Epithelial cell of prostate (primary cell): Measurements from ENCODE around the gene GXYLT1.
"Not testable (repeated sequence)": the region's sequence is repeated elsewhere in the genome, so short reads cannot be mapped to it uniquely, and the experiment has no call there.

ENCODE experiments used
- DNase-seq: peaks from one replicate; pipeline ENCODE4 v3.0.0-alpha.2; 2011; ENCODE audit warnings: low read depth, low spot score
- H3K27ac ChIP-seq: fragments of 450-650 bp; 2 replicates; pipeline ENCODE4 v1.5.1; 2017; ENCODE audit warnings: mild to moderate bottlenecking

Gene GXYLT1, protein sequence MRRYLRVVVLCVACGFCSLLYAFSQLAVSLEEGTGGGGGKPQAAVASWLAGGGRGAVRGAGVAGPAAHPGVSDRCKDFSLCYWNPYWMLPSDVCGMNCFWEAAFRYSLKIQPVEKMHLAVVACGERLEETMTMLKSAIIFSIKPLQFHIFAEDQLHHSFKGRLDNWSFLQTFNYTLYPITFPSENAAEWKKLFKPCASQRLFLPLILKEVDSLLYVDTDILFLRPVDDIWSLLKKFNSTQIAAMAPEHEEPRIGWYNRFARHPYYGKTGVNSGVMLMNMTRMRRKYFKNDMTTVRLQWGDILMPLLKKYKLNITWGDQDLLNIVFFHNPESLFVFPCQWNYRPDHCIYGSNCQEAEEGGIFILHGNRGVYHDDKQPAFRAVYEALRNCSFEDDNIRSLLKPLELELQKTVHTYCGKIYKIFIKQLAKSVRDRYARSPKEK

GRCh38 chr12:42144408-42145196, at the start of gene GXYLT1:
TSS of gene GXYLT1 (minus strand) at chr12:42144874. CDS start at chr12:42144646, 228 bp downstream.
- DNase-seq, result peak; percentile 69
- H3K27ac ChIP-seq, result peak within 1 kb of the TSS; percentile 82

- no peak overlapping the region for H3K27ac ChIP-seq
- no peak for DNase-seq
These were observed 48.0 kb upstream of the GXYLT1 start for GRCh38 chr12:42192686-42193085.

DNA sequence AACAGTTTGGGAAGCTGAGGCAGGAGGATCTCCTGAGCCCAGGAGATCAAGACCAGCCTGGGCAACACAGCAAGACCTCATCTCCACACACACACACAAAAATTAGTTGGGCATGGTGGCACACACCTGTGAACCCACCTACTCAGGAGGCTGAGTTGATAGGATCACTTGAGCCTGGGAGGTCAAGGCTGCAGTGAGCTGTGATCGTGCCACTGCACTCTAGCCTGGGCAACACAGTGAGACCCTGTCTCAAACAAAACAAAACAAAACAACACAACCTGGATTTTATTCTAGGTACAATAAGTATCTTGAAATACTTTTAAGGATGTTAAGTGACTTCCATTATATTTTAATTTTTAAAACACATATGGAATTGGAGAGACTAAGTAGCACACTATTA, 47.6 kb upstream of the GXYLT1 start:
- no peak overlapping the region for H3K27ac ChIP-seq
- no peak for DNase-seq

GRCh38 chr12:42190376-42190775, 45.7 kb upstream of the GXYLT1 start:
- no peak overlapping the region for H3K27ac ChIP-seq
- DNase-seq, result no peak

DNA sequence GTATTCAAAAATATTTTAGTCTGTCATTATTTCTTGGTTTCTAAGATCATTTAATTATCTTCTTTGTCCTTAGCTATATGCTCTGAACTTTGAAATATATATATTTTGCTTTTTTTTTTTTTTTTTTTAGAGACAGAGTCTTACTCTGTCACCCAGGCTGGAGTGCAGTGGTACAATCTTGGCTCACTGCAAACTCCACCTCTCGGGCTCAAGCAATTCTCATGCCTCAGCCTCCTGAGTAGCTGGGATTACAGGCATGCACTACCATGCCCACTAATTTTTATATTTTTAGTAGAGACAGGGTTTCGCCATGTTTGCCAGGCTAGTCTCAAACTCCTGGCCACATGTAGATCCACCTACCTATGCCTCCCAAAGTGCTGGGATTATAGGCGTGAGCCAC, 43.6 kb upstream of the GXYLT1 start:
- not testable (repeated sequence) for H3K27ac ChIP-seq, DNase-seq

DNA sequence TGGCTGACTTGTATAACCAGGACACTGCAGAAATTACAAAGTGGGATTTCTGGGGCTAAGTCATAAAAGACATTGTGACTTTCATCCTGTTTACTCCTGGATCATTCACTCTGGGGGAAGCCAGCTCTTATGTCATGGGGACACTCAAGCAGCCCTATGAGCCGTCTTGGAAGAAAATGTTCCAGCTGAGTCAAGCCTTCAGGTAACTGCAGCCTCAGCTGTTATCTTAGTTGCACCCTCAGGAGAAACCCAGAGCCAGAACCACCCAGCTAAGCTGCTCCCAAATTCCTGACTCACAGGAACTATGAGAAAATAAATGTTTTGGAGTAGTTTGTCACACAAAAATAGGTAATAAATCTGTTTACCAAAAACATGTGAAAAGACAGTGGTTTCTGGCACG, 43.1 kb upstream of the GXYLT1 start:
- no peak for DNase-seq
- no peak overlapping the region for H3K27ac ChIP-seq

DNA sequence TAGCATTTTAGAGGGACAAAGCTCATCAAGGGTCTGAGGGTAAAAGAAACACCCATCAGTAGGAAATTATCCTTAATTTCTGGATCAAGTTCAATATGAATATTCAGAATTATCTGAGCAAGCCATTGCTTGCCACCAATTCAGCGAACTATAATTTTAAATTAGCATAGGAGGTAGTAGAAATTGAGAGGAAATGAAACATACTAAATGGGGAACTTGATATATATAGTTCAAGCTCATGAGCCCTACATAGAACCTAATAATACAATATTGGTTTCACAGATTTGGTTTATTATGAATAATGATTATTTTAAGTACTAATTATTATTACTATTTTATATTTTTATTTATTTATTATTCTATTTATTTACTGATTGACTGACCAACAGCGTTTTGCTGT, 42.1 kb upstream of the GXYLT1 start:
- no peak overlapping the region for H3K27ac ChIP-seq
- DNase-seq, result no peak

- H3K27ac ChIP-seq, result no peak overlapping the region
- DNase-seq, result no peak
These were observed 37.7 kb upstream of the GXYLT1 start for GRCh38 chr12:42182394-42182793.

DNA sequence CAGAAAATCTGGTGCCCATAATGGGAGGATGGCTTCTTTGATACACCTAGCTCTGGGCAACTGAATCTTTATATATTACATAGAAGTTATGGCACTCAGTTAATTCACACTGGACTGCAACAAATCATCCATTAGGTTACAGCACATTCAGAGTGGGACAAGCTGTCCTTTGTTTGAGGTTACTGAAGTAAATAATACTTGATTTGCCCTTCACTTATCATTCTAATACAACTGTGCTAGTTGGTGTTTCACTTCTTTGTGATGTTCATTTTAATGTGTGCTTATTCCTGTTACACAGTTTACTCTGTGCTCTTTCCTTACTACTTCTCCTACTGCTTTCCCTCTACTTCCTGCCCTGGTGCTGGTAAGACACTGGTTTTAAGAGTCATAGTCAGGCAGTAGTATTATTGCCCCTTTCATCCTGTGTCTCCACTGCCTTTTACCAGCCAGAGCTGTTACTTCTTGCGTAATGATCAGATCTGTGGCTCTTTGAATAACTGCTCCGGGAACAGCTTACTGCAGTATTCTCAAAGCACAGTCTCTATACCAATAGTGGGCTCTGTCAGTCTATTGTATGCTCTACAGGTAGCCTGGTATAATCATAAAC, 36.4 kb upstream of the GXYLT1 start:
- no peak for DNase-seq

GRCh38 chr12:42178101-42178500, 33.4 kb upstream of the GXYLT1 start:
- DNase-seq, result no peak
- no peak overlapping the region for H3K27ac ChIP-seq

More for the DNA sequence above, 36.4 kb upstream of the GXYLT1 start:
- H3K27ac ChIP-seq, result no peak overlapping the region

- H3K27ac ChIP-seq, result no peak overlapping the region
- no peak for DNase-seq
These were observed 30.3 kb upstream of the GXYLT1 start for GRCh38 chr12:42174978-42175377.

GRCh38 chr12:42173961-42174521, 29.4 kb upstream of the GXYLT1 start:
- no peak overlapping the region for H3K27ac ChIP-seq
- DNase-seq, result no peak

GRCh38 chr12:42172441-42173210, 28.0 kb upstream of the GXYLT1 start:
- no peak overlapping the region for H3K27ac ChIP-seq
- DNase-seq, result no peak

DNA sequence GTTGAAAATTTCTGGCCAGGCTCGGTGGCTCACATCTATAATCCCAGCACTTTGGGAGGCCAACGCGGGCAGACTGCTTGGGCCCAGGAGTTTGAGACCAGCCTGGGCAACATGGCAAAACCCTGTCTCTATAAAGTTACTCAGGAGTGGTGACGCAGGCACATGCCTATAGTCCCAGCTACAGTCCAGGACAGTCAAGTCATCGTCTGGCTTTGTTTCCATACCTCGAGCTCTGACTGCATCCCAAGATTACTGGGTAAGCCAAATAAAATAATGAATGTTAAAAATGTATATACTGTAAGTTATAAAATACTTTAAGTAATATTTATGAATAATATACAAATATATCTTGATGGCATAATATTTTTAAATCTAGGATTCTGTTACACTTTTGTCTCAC, 23.0 kb upstream of the GXYLT1 start:
- no peak overlapping the region for H3K27ac ChIP-seq
- no peak for DNase-seq

DNA sequence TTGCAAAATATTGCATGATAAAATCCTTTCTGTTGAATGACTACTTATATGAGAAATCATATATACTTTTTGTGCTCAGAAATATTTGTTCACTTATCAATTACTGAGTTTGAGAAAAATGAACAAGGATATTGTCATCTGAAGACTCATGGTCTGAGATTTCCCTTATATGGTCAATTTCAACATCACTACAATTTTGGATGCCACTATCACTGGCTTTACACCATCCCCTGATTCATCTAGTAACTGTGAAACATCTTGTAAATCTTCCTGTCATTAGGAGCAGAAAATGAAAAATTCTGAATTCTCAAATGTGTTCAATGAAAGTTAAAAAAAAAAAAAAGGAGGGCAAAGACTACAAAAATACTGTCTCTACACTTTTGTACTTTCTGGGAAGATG, 21.8 kb upstream of the GXYLT1 start:
- DNase-seq, result no peak
- H3K27ac ChIP-seq, result no peak overlapping the region

DNA sequence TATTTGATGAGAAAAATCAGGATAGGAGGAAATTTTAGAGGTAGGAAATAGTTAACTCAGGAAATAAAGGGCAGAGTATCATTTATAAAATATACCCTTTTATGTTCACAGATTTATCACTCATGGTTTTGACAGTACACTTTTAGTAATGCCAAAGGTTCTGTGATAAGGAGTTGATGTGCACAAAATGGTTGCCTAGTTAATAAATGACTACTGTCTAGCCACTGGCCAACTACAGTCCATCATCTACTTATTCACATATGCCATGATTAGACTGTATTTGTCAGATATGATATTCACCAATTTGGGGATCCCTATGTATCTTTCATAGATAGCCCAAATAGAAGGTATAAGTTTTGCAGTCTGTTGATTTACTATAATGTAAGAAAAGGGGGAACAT, 19.2 kb upstream of the GXYLT1 start:
- no peak overlapping the region for H3K27ac ChIP-seq
- DNase-seq, result no peak

DNA sequence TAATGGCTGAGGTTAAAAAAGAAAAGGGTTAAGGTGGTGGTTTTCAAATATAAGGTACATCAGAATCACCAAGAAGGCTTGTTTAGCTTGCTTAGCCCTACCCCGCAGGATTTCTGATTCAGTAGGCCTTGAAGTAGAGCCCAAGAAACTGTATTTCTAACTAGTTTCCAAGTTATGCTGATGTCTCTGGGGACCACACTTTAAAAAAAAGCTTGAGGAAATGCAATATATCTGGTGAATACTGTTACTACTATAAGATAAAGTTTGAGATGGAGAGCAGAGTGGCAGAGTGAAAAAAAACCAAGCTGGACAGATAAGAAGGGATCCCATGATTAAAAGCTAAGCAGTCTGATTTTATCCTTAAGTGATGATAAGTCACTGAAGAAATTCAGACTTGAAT, 18.3 kb upstream of the GXYLT1 start:
- H3K27ac ChIP-seq, result no peak overlapping the region
- no peak for DNase-seq

- H3K27ac ChIP-seq, result no peak overlapping the region
- DNase-seq, result no peak
These were observed 17.5 kb upstream of the GXYLT1 start for GRCh38 chr12:42162193-42162592.

DNA sequence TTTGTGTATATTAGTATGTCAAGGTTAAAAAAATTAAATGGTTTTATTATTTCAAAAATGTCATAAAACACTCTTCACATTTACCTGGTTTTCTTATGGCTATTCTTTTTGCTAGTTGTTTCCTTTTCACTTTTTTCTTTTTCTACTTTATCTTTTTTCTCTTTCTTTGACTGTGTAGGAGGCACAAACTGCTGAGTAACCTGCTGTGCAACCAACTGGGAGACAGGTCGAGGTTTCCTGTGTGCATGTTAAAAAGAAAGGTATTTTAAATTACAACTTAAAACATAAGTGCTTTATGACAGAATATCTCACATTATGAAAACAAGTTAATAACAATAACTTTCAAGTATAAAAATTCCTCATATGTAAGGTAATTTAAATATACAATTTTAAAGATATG, 16.9 kb upstream of the GXYLT1 start:
- no peak overlapping the region for H3K27ac ChIP-seq
- no peak for DNase-seq

- no peak for DNase-seq
- no peak overlapping the region for H3K27ac ChIP-seq
These were observed 11.6 kb upstream of the GXYLT1 start for GRCh38 chr12:42156232-42156631.
